Gastrocnemius medialis (tissue), 4 donors: ENCODE measurements around the gene HMCN1.

ENCODE experiments used
- CTCF ChIP-seq, 5 experiments: fragments of 450-650 bp in 3 of 5; fragments of 200-600 bp in 2 of 5; sonication (generic) in 2 of 5; IDR thresholded peaks in 4 of 5; conservative IDR thresholded peaks in 1 of 5; 1 replicate in 4 of 5; 2 replicates in 1 of 5; pipeline ENCODE4 v1.5.1; 2016 to 2019; ENCODE audit warnings: antibody characterized with exemption in 5 of 5, mild to moderate bottlenecking in 3 of 5, moderate library complexity in 3 of 5
- POLR2A ChIP-seq, 2 donors: fragments of 450-650 bp; IDR thresholded peaks; one replicate each; pipeline ENCODE4 v1.6.1; 2017; ENCODE audit warnings: antibody characterized with exemption in 2 of 2, mild to moderate bottlenecking in 2 of 2, moderate library complexity in 2 of 2

- TF ChIP-seq CTCF (IDR thresholded peaks at IDR 0.05 in 4 of 5, conservative IDR thresholded peaks at IDR 0.05 in 1 of 5) (no peak), POLR2A (IDR thresholded peaks at IDR 0.05) (no peak)
Observed at GRCh38 chr1:185880330-185880729, 146.1 kb downstream of the HMCN1 start.
